ENCODE data around the gene CDH2.

GRCh38 chr18:28039691-28040090, 137.2 kb downstream of the CDH2 start:
- TF ChIP-seq CTCF (conservative IDR thresholded peaks at IDR 0.05) (no peak), EZH2 (IDR thresholded peaks at IDR 0.05; ENCODE audit: low read depth) (no peak)
